ENCODE results near the gene SNX10. TPM values are rescaled to one million over a fixed set of nuclear protein-coding genes. Genes with fewer than 3 reads are reported as not detected.

The SNX10 gene
- total RNA-seq, 2 donors from 2014 or later: 1.3 to 6.7 TPM

- TF ChIP-seq POLR2A (IDR thresholded peaks at IDR 0.05) (no peak), CTCF (IDR thresholded peaks at IDR 0.05) (no peak)
- Histone ChIP-seq H3K27me3 (no peaks in the 10 kb centered on the region), H3K4me3 (no peak overlapping the region), H3K27ac (no peak overlapping the region), H3K4me1 (peaks cover 5% of the 10 kb centered on the region), H3K9me3 (no peaks in the 10 kb centered on the region), H3K36me3 (replicated peaks in 1 of 2; ENCODE audit: insufficient read depth in 1 of 2, low read depth in 2 of 2) (no peaks in the 10 kb centered on the region)
- intact Hi-C loops (cut with DNase I): no loop called here
- WGBS, 2 donors: 73 to 78% methylated on average over 7 of the region's 7 CpGs
- ATAC-seq: no peak
- no peak for DNase-seq
Measured at GRCh38 chr7:26378016-26378415, 86.4 kb downstream of the SNX10 start.

- no peaks in the 10 kb centered on the region for H3K27me3 ChIP-seq
- no peaks in the 10 kb centered on the region for H3K36me3 ChIP-seq (replicated peaks in 1 of 2; ENCODE audit: insufficient read depth in 1 of 2, low read depth in 2 of 2)
- no peak for DNase-seq
- intact Hi-C loops (cut with DNase I): loop anchor here (10.0 kb wide), 1 partner anchor 265 kb away; no protein-coding TSS in a partner anchor
- WGBS, 2 donors: 43 to 52% methylated on average over 3 of the region's 3 CpGs
- ATAC-seq: no peak
- H3K4me3 ChIP-seq: no peak overlapping the region
- H3K9me3 ChIP-seq: no peaks in the 10 kb centered on the region
- peaks cover 5% of the 10 kb centered on the region for H3K4me1 ChIP-seq
- TF ChIP-seq POLR2A (IDR thresholded peaks at IDR 0.05) (no peak), CTCF (IDR thresholded peaks at IDR 0.05) (no peak)
- no peak overlapping the region for H3K27ac ChIP-seq
Measured at GRCh38 chr7:26379711-26380110, 88.0 kb downstream of the SNX10 start.

- no peaks in the 10 kb centered on the region for H3K9me3 ChIP-seq
- DNase-seq (no peak), ATAC-seq (no peak)
- no peak overlapping the region for H3K4me3 ChIP-seq
- intact Hi-C loops (cut with DNase I): loop anchor here (10.0 kb wide), 1 partner anchor 263 kb away; no protein-coding TSS in a partner anchor
- no peaks in the 10 kb centered on the region for H3K27me3 ChIP-seq
- no peaks in the 10 kb centered on the region for H3K36me3 ChIP-seq (replicated peaks in 1 of 2; ENCODE audit: insufficient read depth in 1 of 2, low read depth in 2 of 2)
- H3K27ac ChIP-seq: no peak overlapping the region
- H3K4me1 ChIP-seq: no peaks in the 10 kb centered on the region
- TF ChIP-seq CTCF (IDR thresholded peaks at IDR 0.05) (no peak), POLR2A (IDR thresholded peaks at IDR 0.05) (no peak)
- WGBS, 2 donors: 79 to 85% methylated on average over 10 of the region's 10 CpGs
Measured at GRCh38 chr7:26381476-26382353, 90.1 kb downstream of the SNX10 start.

GRCh38 chr7:26385240-26385639 lies 93.6 kb downstream of the SNX10 start:
- DNase-seq (no peak), ATAC-seq (no peak)
- H3K4me1 ChIP-seq: no peaks in the 10 kb centered on the region
- H3K27me3 ChIP-seq: no peaks in the 10 kb centered on the region
- TF ChIP-seq POLR2A (IDR thresholded peaks at IDR 0.05) (no peak), CTCF (IDR thresholded peaks at IDR 0.05) (no peak)
- no peak overlapping the region for H3K4me3 ChIP-seq
- no peaks in the 10 kb centered on the region for H3K9me3 ChIP-seq
- intact Hi-C loops (cut with DNase I): loop anchor here (10.0 kb wide), 1 partner anchor 260 kb away; no protein-coding TSS in a partner anchor
- no peak overlapping the region for H3K27ac ChIP-seq
- no peaks in the 10 kb centered on the region for H3K36me3 ChIP-seq (replicated peaks in 1 of 2; ENCODE audit: insufficient read depth in 1 of 2, low read depth in 2 of 2)

Data from body of pancreas (tissue), 4 donors.